BLaER1 (cell line): ENCODE data around the gene GALNT18.

Source experiments
- H3K27ac ChIP-seq: shearing (Covaris generic); formaldehyde crosslinking; 2 replicates; pipeline ENCODE4 v1.8.1; 2022
- H3K27me3 ChIP-seq: shearing (Covaris generic); formaldehyde crosslinking; 2 replicates; pipeline ENCODE4 v1.8.1; 2022
- H3K36me3 ChIP-seq: shearing (Covaris generic); formaldehyde crosslinking; 2 replicates; pipeline ENCODE4 v1.8.1; 2022
- H3K4me1 ChIP-seq: shearing (Covaris generic); formaldehyde crosslinking; 2 replicates; pipeline ENCODE4 v1.8.1; 2022
- H3K4me2 ChIP-seq: shearing (Covaris generic); formaldehyde crosslinking; 2 replicates; pipeline ENCODE4 v1.8.1; 2022
- H3K4me3 ChIP-seq: shearing (Covaris generic); formaldehyde crosslinking; 2 replicates; pipeline ENCODE4 v1.8.1; 2022
- H3K9ac ChIP-seq: shearing (Covaris generic); formaldehyde crosslinking; 2 replicates; pipeline ENCODE4 v1.8.1; 2022
- H3K9me3 ChIP-seq: shearing (Covaris generic); formaldehyde crosslinking; 2 replicates; pipeline ENCODE4 v1.8.1; 2022
- H4K20me1 ChIP-seq: shearing (Covaris generic); formaldehyde crosslinking; 2 replicates; pipeline ENCODE4 v1.8.1; 2022
- Cebpa-rat ChIP-seq: shearing (Covaris generic); IDR thresholded peaks from 2 replicates; pipeline ENCODE4 v1.8.1; 2022

The GALNT18 gene

DNA sequence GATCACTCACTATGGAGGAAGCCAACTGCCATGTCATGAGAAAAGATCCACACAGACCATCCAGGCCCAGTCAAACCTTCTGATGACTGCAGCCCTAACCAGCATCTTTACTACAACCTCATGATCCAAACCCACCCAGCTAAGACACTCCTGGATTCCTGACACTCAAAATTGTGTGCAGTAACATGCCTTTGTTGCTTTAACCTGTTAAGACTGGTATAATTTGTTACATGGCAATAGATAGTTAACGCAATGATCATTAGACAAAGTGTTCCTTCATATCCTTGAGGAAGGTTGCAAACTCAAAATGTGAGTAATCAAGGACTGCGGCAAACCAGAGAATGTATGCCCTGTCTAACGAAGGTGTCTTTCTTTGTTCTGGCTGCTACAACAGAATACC, 221.7 kb downstream of the GALNT18 start:
- Histone ChIP-seq H3K27ac (no peak overlapping the region), H4K20me1 (peaks cover 36% of the 10 kb centered on the region; the same call in 1 of the 2 replicates), H3K36me3 (no peaks in the 10 kb centered on the region), H3K27me3 (peaks cover 25% of the 10 kb centered on the region), H3K4me2 (no peak overlapping the region), H3K4me1 (no peaks in the 10 kb centered on the region), H3K9ac (no peak overlapping the region), H3K4me3 (no peak overlapping the region), H3K9me3 (no peaks in the 10 kb centered on the region)
- TF ChIP-seq Cebpa-rat: no peak

DNA sequence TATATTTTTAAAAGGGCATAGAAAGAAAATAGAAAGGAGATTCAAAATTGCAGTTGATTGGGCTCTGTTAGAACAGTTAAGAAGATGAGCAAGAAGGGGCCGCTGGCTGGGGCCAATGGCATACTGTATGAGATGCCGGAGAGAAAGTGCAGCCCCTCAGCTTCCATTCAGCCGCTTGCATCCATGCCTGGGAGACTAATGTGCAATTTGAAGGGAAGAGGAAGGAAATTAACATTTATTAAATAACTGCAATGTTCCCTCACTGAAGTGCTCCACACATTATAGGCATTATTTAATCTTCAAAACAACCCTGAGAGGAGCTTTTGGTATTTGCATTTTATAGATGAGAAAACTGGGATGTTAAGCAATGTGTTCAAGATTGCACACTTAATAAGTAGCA, 224.0 kb downstream of the GALNT18 start:
- H3K4me1 ChIP-seq: no peaks in the 10 kb centered on the region
- TF ChIP-seq Cebpa-rat: no peak
- no peak overlapping the region for H3K9ac ChIP-seq
- no peak overlapping the region for H3K4me3 ChIP-seq
- H3K4me2 ChIP-seq: no peak overlapping the region
- H3K36me3 ChIP-seq: no peaks in the 10 kb centered on the region
- H3K27me3 ChIP-seq: peaks cover 4% of the 10 kb centered on the region; the same call in 1 of the 2 replicates
- H4K20me1 ChIP-seq: peaks cover 18% of the 10 kb centered on the region; the same call in 1 of the 2 replicates
- no peaks in the 10 kb centered on the region for H3K9me3 ChIP-seq
- H3K27ac ChIP-seq: no peak overlapping the region

DNA sequence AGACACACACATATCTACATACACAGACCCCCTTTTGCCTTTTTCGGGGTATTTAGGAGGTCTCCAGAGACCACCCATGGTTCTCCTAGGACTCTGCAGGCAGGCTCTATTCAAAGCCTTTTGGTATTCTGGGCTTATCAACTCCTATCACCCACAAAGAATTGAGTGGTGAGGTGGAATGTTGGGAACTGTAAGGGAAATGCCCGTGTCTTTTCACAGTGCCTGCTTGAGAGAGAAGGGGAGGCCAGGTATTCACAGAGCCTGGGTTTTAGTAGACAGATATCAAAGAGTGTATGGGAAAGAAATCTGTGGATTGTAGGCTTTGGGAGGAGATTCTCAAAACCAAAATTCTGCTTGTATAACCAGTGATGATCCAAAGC, 224.8 kb downstream of the GALNT18 start:
- no peaks in the 10 kb centered on the region for H3K27me3 ChIP-seq
- no peak overlapping the region for H3K9ac ChIP-seq
- H3K36me3 ChIP-seq: no peaks in the 10 kb centered on the region
- H4K20me1 ChIP-seq: peaks cover 15% of the 10 kb centered on the region; the same call in 1 of the 2 replicates
- no peak overlapping the region for H3K4me3 ChIP-seq
- TF ChIP-seq Cebpa-rat: no peak
- H3K27ac ChIP-seq: no peak overlapping the region
- H3K4me2 ChIP-seq: no peak overlapping the region
- H3K4me1 ChIP-seq: no peaks in the 10 kb centered on the region
- H3K9me3 ChIP-seq: no peaks in the 10 kb centered on the region

DNA sequence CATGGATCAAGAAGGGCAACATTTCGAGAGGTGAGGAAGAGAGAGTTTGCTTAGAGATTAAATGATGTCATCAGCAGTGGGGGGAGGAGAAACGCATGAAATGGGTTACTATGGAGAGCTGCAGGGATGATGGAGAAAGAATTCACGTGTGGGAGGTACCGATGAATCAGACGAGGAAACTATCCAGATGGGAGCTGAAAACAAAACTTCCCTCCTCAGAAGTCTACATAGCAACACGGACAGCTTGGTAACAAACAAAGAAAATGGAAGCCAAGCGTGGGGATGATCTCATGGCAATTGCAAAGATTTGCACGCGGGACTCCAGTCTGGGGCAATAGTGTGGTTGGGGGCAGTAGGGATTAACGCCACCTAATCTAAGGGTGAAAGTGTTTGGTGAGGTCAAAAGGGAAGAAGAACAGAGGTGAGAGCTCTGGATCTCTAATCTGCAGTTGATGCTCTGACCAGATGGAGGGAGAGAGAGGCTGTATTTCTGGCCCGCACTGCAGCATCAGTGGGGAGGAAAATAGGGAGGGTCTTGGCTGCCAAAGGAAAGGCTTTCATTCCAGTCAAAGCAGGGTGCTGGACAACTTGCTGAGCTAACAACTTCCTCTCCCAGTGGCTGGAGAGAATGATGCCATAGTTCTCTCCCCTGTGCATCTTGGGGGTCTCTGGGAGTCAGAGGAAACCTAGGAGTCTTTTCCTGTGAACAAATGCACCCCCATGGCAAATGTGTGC, 225.3 kb downstream of the GALNT18 start:
- Histone ChIP-seq H3K27me3 (no peaks in the 10 kb centered on the region), H3K4me2 (no peak overlapping the region), H3K9me3 (no peaks in the 10 kb centered on the region), H4K20me1 (peaks cover 15% of the 10 kb centered on the region; the same call in 1 of the 2 replicates), H3K4me1 (no peaks in the 10 kb centered on the region), H3K9ac (no peak overlapping the region), H3K27ac (no peak overlapping the region), H3K4me3 (no peak overlapping the region), H3K36me3 (no peaks in the 10 kb centered on the region)
- TF ChIP-seq Cebpa-rat: no peak

DNA sequence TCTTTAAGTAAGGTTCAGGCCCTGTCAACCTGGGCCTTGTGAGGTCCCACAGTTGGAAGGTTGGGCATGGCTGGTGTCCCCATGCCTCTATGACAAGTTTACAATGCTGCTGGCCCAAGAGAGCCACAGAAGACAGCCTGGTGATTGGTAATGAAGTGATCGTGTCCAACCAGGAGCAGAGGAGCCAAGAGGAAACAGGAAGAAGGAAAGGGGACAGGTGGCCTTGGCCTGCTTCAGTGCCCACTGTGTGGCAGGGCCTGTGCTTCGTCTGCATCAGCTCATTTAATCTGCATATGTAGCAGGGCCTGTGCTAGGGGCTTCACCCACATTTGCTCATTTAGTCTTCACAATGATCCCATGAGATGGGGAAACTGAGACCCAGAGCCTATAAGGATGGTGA, 226.7 kb downstream of the GALNT18 start:
- H3K27me3 ChIP-seq: no peaks in the 10 kb centered on the region
- H3K9ac ChIP-seq: no peak overlapping the region
- H3K36me3 ChIP-seq: no peaks in the 10 kb centered on the region
- H3K9me3 ChIP-seq: no peaks in the 10 kb centered on the region
- H4K20me1 ChIP-seq: peaks cover 15% of the 10 kb centered on the region; the same call in 1 of the 2 replicates
- no peak overlapping the region for H3K4me3 ChIP-seq
- H3K4me2 ChIP-seq: no peak overlapping the region
- no peaks in the 10 kb centered on the region for H3K4me1 ChIP-seq
- TF ChIP-seq Cebpa-rat: no peak
- H3K27ac ChIP-seq: no peak overlapping the region

DNA sequence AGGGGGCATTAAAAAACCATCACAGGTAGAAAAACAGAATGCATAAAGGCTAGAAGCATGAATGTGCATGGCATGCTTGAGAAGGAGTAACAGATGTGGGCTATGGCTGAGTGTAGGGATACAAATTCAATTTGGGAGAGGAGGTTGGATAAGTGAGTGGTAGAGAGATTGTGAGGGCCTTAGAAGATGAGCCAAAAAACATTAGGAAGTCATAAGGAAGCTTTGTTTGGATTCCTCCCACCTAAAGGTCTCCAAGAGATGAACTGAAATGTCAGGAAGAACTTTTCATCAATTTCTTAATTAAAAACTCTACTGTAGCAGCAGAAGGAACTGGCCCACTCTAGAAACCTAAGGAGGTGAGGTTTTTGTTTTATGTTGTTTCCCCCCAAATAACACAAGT, 227.6 kb downstream of the GALNT18 start:
- H4K20me1 ChIP-seq: peaks cover 15% of the 10 kb centered on the region; the same call in 1 of the 2 replicates
- H3K4me1 ChIP-seq: no peaks in the 10 kb centered on the region
- no peaks in the 10 kb centered on the region for H3K9me3 ChIP-seq
- no peak overlapping the region for H3K9ac ChIP-seq
- H3K36me3 ChIP-seq: no peaks in the 10 kb centered on the region
- no peak overlapping the region for H3K4me2 ChIP-seq
- TF ChIP-seq Cebpa-rat: no peak
- H3K27me3 ChIP-seq: no peaks in the 10 kb centered on the region
- no peak overlapping the region for H3K4me3 ChIP-seq
- H3K27ac ChIP-seq: no peak overlapping the region

DNA sequence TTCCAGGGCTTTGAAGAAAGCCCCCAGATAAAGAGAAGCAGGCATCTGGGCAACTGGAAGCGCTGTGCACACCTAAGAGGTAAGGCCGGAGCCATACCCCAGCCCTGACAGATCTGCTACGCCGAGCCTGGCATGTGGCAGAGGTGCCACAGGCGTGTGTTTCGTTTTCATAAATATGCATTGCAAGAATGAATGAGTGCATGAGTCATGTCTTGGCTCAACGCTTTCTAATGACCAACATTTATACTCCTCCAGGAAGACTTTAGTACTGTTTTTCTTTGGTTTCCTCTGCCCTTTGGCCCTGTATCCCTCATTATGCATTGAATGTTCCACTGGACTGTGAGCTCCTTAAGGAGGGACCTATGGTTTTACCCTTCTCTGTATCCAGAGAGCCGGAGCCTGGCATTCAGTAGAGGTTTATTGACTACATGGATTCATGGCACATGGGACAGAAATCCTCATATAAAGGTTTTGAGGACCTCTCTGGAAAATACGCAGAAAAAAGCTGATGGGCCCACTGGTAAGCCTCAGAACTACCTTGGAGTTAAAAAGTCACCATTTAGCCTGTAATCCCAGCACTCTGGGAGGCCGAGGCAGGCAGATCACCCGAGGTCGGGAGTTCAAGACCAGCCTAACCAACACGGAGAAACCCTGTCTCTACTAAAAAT, 229.9 kb downstream of the GALNT18 start:
- Histone ChIP-seq H3K9ac (no peak overlapping the region), H3K27me3 (no peaks in the 10 kb centered on the region), H3K4me1 (no peaks in the 10 kb centered on the region), H3K36me3 (no peaks in the 10 kb centered on the region), H4K20me1 (peaks cover 7% of the 10 kb centered on the region; the same call in 1 of the 2 replicates), H3K9me3 (no peaks in the 10 kb centered on the region), H3K27ac (no peak overlapping the region), H3K4me3 (no peak overlapping the region), H3K4me2 (no peak overlapping the region)
- no peak for TF ChIP-seq Cebpa-rat

DNA sequence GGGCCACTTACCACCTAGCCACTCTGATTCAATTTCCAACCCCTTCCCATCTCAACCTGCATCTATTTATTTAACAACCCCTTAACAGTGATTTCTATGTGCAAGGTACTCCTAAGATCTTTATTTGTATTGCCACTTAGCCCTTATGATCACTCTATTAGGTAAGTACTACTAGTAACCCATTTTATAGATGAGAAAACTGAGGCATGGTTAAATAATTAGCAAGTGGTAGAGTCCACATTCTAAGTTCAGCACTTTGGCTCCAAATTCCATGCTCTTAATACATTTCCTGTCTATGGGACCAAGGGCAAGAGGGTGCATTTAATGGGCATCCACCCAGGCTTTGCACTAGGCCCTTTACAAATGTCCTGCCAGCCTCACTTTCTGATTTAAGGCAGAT, 230.6 kb downstream of the GALNT18 start:
- H3K9ac ChIP-seq: no peak overlapping the region
- H3K4me1 ChIP-seq: no peaks in the 10 kb centered on the region
- no peak overlapping the region for H3K27ac ChIP-seq
- H3K4me2 ChIP-seq: no peak overlapping the region
- no peak overlapping the region for H3K4me3 ChIP-seq
- no peak for TF ChIP-seq Cebpa-rat
- H3K9me3 ChIP-seq: no peaks in the 10 kb centered on the region
- H4K20me1 ChIP-seq: peaks cover 5% of the 10 kb centered on the region; the same call in 1 of the 2 replicates
- H3K27me3 ChIP-seq: no peaks in the 10 kb centered on the region
- no peaks in the 10 kb centered on the region for H3K36me3 ChIP-seq

DNA sequence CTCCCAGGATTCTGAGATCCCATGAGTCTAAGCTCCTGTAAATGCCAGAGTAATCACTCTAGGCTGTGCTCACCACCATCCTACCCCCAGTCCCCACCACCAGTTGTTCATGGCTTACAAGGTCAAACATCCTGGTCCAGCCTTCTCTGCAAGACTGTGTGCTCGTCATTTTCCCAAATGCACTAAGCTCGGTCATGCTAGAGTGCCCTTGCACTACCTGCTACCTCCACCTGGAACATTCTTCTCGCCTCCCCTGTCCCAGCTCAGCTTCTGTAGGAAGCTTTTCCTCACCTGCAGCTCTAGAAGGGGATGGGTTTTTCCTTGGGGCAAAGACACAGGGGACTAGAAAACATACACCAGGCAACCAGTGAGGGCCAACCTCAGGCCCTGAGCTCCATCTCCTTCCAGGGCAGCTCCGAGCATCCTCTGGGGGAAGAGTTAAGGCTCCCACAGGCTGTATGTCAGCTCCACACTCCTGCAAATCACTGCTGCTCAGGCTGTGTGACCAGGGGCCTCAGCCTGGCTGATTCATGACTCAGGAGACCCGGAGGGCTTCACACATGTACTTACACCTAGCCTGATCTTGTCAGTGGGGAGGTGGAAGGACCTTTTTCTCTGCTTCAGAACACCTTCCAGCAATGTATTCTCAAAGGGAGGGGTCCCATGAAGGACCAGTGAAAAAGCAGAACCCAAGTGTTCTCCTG, 231.6 kb downstream of the GALNT18 start:
- Histone ChIP-seq H3K9ac (no peak overlapping the region), H3K9me3 (no peaks in the 10 kb centered on the region), H3K27me3 (no peaks in the 10 kb centered on the region), H3K36me3 (no peaks in the 10 kb centered on the region), H3K4me3 (no peak overlapping the region), H3K4me1 (no peaks in the 10 kb centered on the region), H4K20me1 (peaks cover 5% of the 10 kb centered on the region; the same call in 1 of the 2 replicates), H3K27ac (no peak overlapping the region), H3K4me2 (no peak overlapping the region)
- TF ChIP-seq Cebpa-rat: no peak

DNA sequence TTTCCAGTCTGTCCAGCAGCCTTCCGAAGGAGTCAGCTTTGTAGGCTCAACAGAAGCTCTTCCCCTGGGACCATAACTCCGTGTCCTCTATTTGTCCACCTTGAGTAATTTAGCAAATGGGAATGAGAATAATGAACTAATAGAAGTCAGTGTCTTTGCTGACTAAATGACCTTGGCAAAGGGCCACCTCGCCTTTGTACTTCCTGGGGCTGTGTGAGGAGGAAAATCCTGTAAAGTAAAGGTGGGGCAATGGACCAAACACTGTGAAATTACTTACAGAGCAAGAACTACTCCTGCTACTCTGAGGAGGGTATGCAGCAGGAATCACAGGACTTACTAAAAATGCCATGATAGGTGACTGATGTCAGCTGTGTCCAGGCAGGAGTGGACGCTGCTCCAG, 232.6 kb downstream of the GALNT18 start:
- no peak overlapping the region for H3K27ac ChIP-seq

More for the DNA sequence above, 232.6 kb downstream of the GALNT18 start:
- Histone ChIP-seq H4K20me1 (no peaks in the 10 kb centered on the region), H3K4me3 (no peak overlapping the region), H3K9ac (no peak overlapping the region), H3K36me3 (no peaks in the 10 kb centered on the region), H3K4me2 (no peak overlapping the region), H3K9me3 (no peaks in the 10 kb centered on the region), H3K27me3 (no peaks in the 10 kb centered on the region), H3K4me1 (no peaks in the 10 kb centered on the region)
- no peak for TF ChIP-seq Cebpa-rat
